A549 (cell line): Measurements from ENCODE around the gene MOSPD3. TPM values are rescaled to one million over a fixed set of nuclear protein-coding genes. Genes with fewer than 3 reads are reported as not detected.
A peak's percentile ranks its signal among the peaks of the same experiment; 100 is the strongest.

Experiments used
- ATAC-seq, 2 experiments: fragments of 200-7000 bp in 1 of 2; fragments of >200 bp in 1 of 2; cut with Nextera tagmentation in 1 of 2; cut with Tn5 transposase in 1 of 2; 3 replicates each; pipeline versions ENCODE4 v1.8.0 to v1.9.1; 2018 to 2020; ENCODE audit warnings: mild to moderate bottlenecking in 1 of 2, moderate library complexity in 1 of 2
- CTCF ChIA-PET: fragments of 300-600 bp; sonication (Branson Sonifier 250); formaldehyde crosslinking; extraction: SDS; loops from one replicate; lab custom pipeline; 2021; ENCODE audit warnings: antibody characterized with exemption, inconsistent platforms; lab: Yijun Ruan, JAX
- POLR2A ChIA-PET: fragments of 350-600 bp; formaldehyde crosslinking; extraction: SDS; loops from one replicate; lab custom pipeline; 2021; ENCODE audit warnings: antibody characterized with exemption, inconsistent platforms; lab: Yijun Ruan, JAX
- DNase-seq, 2 experiments: peaks; one replicate each; pipeline versions ENCODE4 v3.0.0 to v3.0.0-alpha.2; 2011 to 2016; ENCODE audit warnings: low read depth in 1 of 2, low spot score in 1 of 2
- FAIRE-seq: peaks from 2 replicates; lab custom pipeline; 2011; peaks lifted over from hg19 to GRCh38; lab: Jason Lieb, UNC
- H3K27ac ChIP-seq, 2 experiments: fragments of >200 bp; sonication (Bioruptor Twin); formaldehyde crosslinking; 3 replicates each; pipeline ENCODE4 v1.5.1; 2016 to 2017
- H3K4me1 ChIP-seq: fragments of >200 bp; sonication (Bioruptor Twin); formaldehyde crosslinking; 3 replicates; pipeline ENCODE4 v1.6.1; 2016
- H3K4me2 ChIP-seq: fragments of >200 bp; sonication (Bioruptor Twin); formaldehyde crosslinking; 3 replicates; pipeline ENCODE4 v1.6.1; 2016
- H3K4me3 ChIP-seq: fragments of >200 bp; sonication (Bioruptor Twin); formaldehyde crosslinking; 3 replicates; pipeline ENCODE4 v1.5.1; 2016
- H3K9me3 ChIP-seq: fragments of >200 bp; sonication (Bioruptor Twin); formaldehyde crosslinking; 3 replicates; pipeline ENCODE4 v1.6.1; 2016
- CBX8 ChIP-seq: fragments of 200-600 bp; sonication (generic); IDR thresholded peaks from 2 replicates; pipeline ENCODE4 v1.6.1; 2016
- CHD2 ChIP-seq: fragments of 150-350 bp; IDR thresholded peaks from 2 replicates; pipeline ENCODE4 v1.6.1; 2014; ENCODE audit warnings: low read length; ENCODE audit not compliant: partially characterized antibody
- EHF ChIP-seq: fragments of 250-450 bp; sonication (Bioruptor Pico); IDR thresholded peaks from 2 replicates; pipeline ENCODE4 v1.5.0; 2020; ENCODE audit warnings: mild to moderate bottlenecking
- EHMT2 ChIP-seq: fragments of 200-600 bp; sonication (generic); IDR thresholded peaks from 2 replicates; pipeline ENCODE4 v1.6.1; 2016; ENCODE audit warnings: antibody characterized with exemption, low read depth, mild to moderate bottlenecking, moderate library complexity
- ESRRA ChIP-seq: fragments of 150-350 bp; IDR thresholded peaks from 2 replicates; pipeline ENCODE4 v1.6.1; 2014; ENCODE audit warnings: mild to moderate bottlenecking, low read length, borderline replicate concordance
- GATA3 ChIP-seq: IDR thresholded peaks from 2 replicates; pipeline ENCODE4 v1.6.1; 2012; ENCODE audit warnings: borderline replicate concordance
- HOXA7 ChIP-seq: fragments of 250-450 bp; sonication (Bioruptor Pico); IDR thresholded peaks from 2 replicates; pipeline ENCODE4 v1.5.0; 2020; ENCODE audit warnings: mild to moderate bottlenecking, moderate library complexity
- HOXB13 ChIP-seq: fragments of 250-450 bp; sonication (Bioruptor Pico); IDR thresholded peaks from 2 replicates; pipeline ENCODE4 v1.5.0; 2020; ENCODE audit warnings: low read depth, mild to moderate bottlenecking, moderate library complexity
- HOXB5 ChIP-seq: fragments of 250-450 bp; sonication (Bioruptor Pico); IDR thresholded peaks from 2 replicates; pipeline ENCODE4 v1.5.0; 2020; ENCODE audit warnings: mild to moderate bottlenecking, moderate library complexity
- JUN ChIP-seq, 2 experiments: fragments of >200 bp; sonication (Bioruptor Twin); formaldehyde crosslinking; IDR thresholded peaks; 2 replicates in 1 of 2; 3 replicates in 1 of 2; pipeline ENCODE4 v1.6.1; 2016 to 2017
- JUNB ChIP-seq: fragments of >200 bp; sonication (Bioruptor Twin); formaldehyde crosslinking; IDR thresholded peaks from 2 replicates; pipeline ENCODE4 v1.6.1; 2016
- KDM1A ChIP-seq: fragments of 200-600 bp; sonication (generic); IDR thresholded peaks from 2 replicates; pipeline ENCODE4 v1.6.1; 2016; ENCODE audit warnings: low read depth, mild to moderate bottlenecking
- KDM5A ChIP-seq: fragments of 200-600 bp; sonication (generic); IDR thresholded peaks from 2 replicates; pipeline ENCODE4 v1.6.1; 2016; ENCODE audit warnings: antibody characterized with exemption, mild to moderate bottlenecking
- MAFK ChIP-seq: fragments of 450-650 bp; IDR thresholded peaks from 2 replicates; pipeline ENCODE4 v1.6.1; 2014; ENCODE audit not compliant: partially characterized antibody
- NFE2L2 ChIP-seq: fragments of 150-350 bp; conservative IDR thresholded peaks from 2 replicates; pipeline ENCODE4 v1.6.1; 2014; ENCODE audit warnings: low read length
- NPAS2 ChIP-seq: fragments of 250-450 bp; sonication (Bioruptor Pico); IDR thresholded peaks from 2 replicates; pipeline ENCODE4 v1.8.0; 2022; ENCODE audit warnings: mild to moderate bottlenecking, moderate library complexity, borderline replicate concordance
- RAD21 ChIP-seq, 2 experiments: fragments of >200 bp in 1 of 2; sonication (Bioruptor Twin) in 1 of 2; formaldehyde crosslinking in 1 of 2; IDR thresholded peaks in 1 of 2; conservative IDR thresholded peaks in 1 of 2; 2 replicates in 1 of 2; 3 replicates in 1 of 2; pipeline ENCODE4 v1.6.1; 2012 to 2018; ENCODE audit warnings: inconsistent platforms in 1 of 2
- RARB ChIP-seq: fragments of 250-450 bp; sonication (Bioruptor Pico); IDR thresholded peaks from 2 replicates; pipeline ENCODE4 v1.8.0; 2021; ENCODE audit warnings: mild to moderate bottlenecking, moderate library complexity
- RFX5 ChIP-seq: fragments of 450-650 bp; IDR thresholded peaks from 2 replicates; pipeline ENCODE4 v1.7.1; 2014; ENCODE audit warnings: antibody characterized with exemption, mild to moderate bottlenecking, moderate library complexity
- SMC3 ChIP-seq: fragments of >200 bp; sonication (Bioruptor Twin); formaldehyde crosslinking; IDR thresholded peaks from 3 replicates; pipeline ENCODE4 v1.6.1; 2018; ENCODE audit warnings: inconsistent platforms
- SREBF2 ChIP-seq: fragments of 450-650 bp; IDR thresholded peaks from 2 replicates; pipeline ENCODE4 v1.6.1; 2014; ENCODE audit warnings: mild to moderate bottlenecking, moderate library complexity
- TP53 ChIP-seq: fragments of 250-450 bp; sonication (Bioruptor Pico); IDR thresholded peaks from 2 replicates; pipeline ENCODE4 v1.5.0; 2021; ENCODE audit warnings: mild to moderate bottlenecking, moderate library complexity
- USF2 ChIP-seq: fragments of 450-650 bp; IDR thresholded peaks from 2 replicates; pipeline ENCODE4 v1.6.1; 2014; ENCODE audit warnings: antibody characterized with exemption
- ZFP36 ChIP-seq: fragments of 450-650 bp; IDR thresholded peaks from 2 replicates; pipeline ENCODE4 v1.6.1; 2014; ENCODE audit warnings: borderline replicate concordance; ENCODE audit not compliant: partially characterized antibody
- ZNF302 ChIP-seq: fragments of 250-450 bp; sonication (Bioruptor Pico); IDR thresholded peaks from 2 replicates; pipeline ENCODE4 v1.9.0; 2021; ENCODE audit warnings: inconsistent platforms, mild to moderate bottlenecking, moderate library complexity
- WGBS: methylation state at CpG from one replicate; pipeline ENCODE4 v1.1.6; 2017; ENCODE audit errors: missing lambda C conversion rate; 5-methylcytosine and 5-hydroxymethylcytosine counted together
- polyA plus RNA-seq, 4 experiments: library from polyadenylated mRNA; depleted of rRNA in 3 of 4; stranded (reverse); fragments of >200 nt; fragmentation: RNase III in 1 of 4; extraction: RNeasy Plus Mini Kit Qiagen cat#74134 plus additional on column Dnase treatment in 1 of 4; gene quantifications; 2 replicates in 3 of 4; 3 replicates in 1 of 4; pipeline ENCODE4 v1.2.3, GENCODE V29; 2011 to 2017
- TF ChIP-seq, protein P1 (sequence below): IDR thresholded peaks from 2 replicates; pipeline ENCODE4 v1.6.1; 2012
- TF ChIP-seq, protein P2 (sequence below): fragments of 250-450 bp; sonication (Bioruptor Pico); IDR thresholded peaks from 2 replicates; pipeline ENCODE4 v1.5.0; 2021; ENCODE audit warnings: mild to moderate bottlenecking, moderate library complexity, borderline replicate concordance
- TF ChIP-seq, protein P3 (sequence below): IDR thresholded peaks from 2 replicates; pipeline ENCODE4 v1.6.1; 2012; ENCODE audit warnings: low read depth, borderline replicate concordance
- TF ChIP-seq, protein P4 (sequence below): fragments of >200 bp; sonication (Bioruptor Twin); formaldehyde crosslinking; IDR thresholded peaks from 3 replicates; pipeline ENCODE4 v1.5.1; 2016
- TF ChIP-seq, protein P5 (sequence below): fragments of 150-350 bp; IDR thresholded peaks from 2 replicates; pipeline ENCODE4 v1.6.1; 2014; ENCODE audit warnings: low read depth, mild to moderate bottlenecking, low read length

The MOSPD3 gene
- polyA plus RNA-seq, 2 of the 4 experiments (the other 2 are of a cell fraction) = 6.1 to 14.8 TPM

DNA sequence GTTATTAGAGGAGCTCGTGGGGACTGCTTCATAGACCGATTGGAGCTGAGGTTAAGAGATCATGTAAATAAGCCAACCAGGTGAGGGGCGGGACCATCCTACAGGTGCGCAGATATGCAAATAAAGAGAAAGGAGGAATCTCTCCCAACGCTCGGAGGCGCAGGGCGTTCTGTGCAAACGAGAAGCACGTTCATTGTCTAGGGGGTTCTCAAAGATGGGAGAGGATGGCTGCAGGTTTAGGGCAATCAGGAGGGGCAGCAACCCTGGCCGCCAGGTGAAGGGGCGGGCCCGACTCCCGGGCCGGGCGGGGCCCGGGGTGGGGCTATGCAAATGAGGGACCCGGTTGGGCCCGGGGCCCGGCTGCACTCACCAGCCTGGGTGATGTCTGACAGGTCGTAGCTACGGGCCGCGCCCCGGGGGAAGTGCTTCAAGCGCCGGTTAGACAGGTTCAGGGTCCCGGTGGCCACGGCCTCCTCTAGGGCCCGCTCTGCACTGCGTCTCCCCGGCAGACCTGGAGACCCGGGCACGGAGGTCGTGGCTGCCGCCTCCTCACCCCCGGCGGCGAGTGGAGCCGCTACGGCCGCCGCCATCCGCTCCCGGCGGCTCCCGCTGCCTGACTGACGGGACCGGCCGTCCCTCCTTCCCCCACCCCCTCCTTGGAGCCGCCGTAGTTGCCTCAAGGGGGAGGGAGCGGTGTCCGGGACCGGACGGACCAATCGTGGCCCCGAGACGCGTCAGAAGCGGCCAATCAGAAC, 26.7 kb upstream of the MOSPD3 start, which contains the start of gene LRCH4 (continued):
- TF ChIP-seq KDM5A (no peak), TP53 (CRISPR knock-in tag) (peak; percentile 5; the same call in 1 of the 2 replicates)
- TF ChIP-seq, all 56 proteins: peak for 12

DNA sequence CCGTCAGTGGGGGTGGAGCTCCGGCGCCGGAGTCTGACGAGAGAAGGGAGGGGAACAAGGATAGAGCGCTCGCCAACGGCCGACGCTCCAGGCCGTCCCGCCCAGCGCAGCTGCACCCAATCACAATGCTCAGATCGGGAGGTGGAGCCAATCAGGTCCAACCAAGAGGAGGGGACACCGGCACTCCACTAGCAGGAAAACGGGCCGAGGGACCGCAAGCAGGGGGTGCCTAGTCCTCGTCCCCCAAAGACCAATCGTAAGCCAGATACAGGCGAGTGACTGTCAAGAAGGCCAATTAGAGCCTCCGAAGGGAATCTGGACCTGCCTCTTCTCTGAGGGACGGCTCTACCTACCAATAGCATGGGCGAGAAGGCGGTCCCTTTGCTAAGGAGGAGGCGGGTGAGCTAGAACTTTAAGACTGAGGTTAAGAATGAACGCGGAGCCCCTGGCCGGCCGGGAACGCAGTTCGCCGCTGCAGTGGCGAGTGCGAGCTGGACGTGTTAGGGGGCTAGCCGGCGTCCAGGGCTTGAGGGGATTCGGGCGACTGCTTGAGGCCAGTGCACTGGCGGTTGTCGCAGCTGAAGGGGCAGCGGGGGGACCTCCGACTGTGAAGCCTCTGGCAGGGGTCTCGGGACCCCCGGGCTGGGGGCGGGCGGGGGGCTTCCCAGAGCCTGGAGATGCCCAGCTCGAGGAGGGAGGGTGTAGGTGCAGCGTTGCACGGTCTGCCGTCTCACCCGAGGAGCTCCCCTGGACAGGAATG, 25.9 kb upstream of the MOSPD3 start, which contains the start of gene FBXO24:
Gene FBXO24, plus strand, starts transcription at position 63 of the 760 bp plus-strand sequence. Its CDS starts 298 bp downstream, at position 361.
- POLR2A ChIA-PET = interaction anchor here (0.5 to 2.4 kb wide), 38 partner anchors 10 to 558 kb away, joined by 3 to 28 read pairs (median 4); partner anchors contain the start of genes AGFG2, GNB2, MEPCE and MOSPD3
- TF ChIP-seq CBX8 (no peak), MAFK (no peak), ESRRA (no peak), JUN (IDR thresholded peaks at IDR 0.05) (peak in 1 of 2 experiments; percentile 53; a peak in 2 of 5 replicates), GATA3 (no peak), JUNB (no peak), ZNF302 (CRISPR knock-in tag) (no peak), SMC3 (no peak), EHF (CRISPR knock-in tag) (no peak), RAD21 (conservative IDR thresholded peaks at IDR 0.05 in 1 of 2, IDR thresholded peaks at IDR 0.05 in 1 of 2) (no peak), RARB (CRISPR knock-in tag) (no peak), KDM1A (no peak), NPAS2 (CRISPR knock-in tag) (no peak), HOXA7 (no peak), ZFP36 (no peak), CHD2 (peak; percentile 41), RFX5 (peak; percentile 83), USF2 (no peak), NFE2L2 (no peak), SREBF2 (no peak), HOXB5 (CRISPR knock-in tag) (no peak), EHMT2 (no peak), HOXB13 (CRISPR knock-in tag) (no peak)
- TF ChIP-seq, protein P1, sequence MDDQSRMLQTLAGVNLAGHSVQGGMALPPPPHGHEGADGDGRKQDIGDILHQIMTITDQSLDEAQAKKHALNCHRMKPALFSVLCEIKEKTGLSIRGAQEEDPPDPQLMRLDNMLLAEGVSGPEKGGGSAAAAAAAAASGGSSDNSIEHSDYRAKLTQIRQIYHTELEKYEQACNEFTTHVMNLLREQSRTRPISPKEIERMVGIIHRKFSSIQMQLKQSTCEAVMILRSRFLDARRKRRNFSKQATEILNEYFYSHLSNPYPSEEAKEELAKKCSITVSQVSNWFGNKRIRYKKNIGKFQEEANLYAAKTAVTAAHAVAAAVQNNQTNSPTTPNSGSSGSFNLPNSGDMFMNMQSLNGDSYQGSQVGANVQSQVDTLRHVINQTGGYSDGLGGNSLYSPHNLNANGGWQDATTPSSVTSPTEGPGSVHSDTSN = peak; percentile 100
- TF ChIP-seq, protein P2, sequence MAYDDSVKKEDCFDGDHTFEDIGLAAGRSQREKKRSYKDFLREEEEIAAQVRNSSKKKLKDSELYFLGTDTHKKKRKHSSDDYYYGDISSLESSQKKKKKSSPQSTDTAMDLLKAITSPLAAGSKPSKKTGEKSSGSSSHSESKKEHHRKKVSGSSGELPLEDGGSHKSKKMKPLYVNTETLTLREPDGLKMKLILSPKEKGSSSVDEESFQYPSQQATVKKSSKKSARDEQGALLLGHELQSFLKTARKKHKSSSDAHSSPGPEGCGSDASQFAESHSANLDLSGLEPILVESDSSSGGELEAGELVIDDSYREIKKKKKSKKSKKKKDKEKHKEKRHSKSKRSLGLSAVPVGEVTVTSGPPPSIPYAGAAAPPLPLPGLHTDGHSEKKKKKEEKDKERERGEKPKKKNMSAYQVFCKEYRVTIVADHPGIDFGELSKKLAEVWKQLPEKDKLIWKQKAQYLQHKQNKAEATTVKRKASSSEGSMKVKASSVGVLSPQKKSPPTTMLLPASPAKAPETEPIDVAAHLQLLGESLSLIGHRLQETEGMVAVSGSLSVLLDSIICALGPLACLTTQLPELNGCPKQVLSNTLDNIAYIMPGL (CRISPR knock-in tag) = no peak
- TF ChIP-seq, protein P3, sequence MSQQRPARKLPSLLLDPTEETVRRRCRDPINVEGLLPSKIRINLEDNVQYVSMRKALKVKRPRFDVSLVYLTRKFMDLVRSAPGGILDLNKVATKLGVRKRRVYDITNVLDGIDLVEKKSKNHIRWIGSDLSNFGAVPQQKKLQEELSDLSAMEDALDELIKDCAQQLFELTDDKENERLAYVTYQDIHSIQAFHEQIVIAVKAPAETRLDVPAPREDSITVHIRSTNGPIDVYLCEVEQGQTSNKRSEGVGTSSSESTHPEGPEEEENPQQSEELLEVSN = 0 out of 2 replicates have a peak, but pooled peaks have one; percentile 43
- TF ChIP-seq, protein P4, sequence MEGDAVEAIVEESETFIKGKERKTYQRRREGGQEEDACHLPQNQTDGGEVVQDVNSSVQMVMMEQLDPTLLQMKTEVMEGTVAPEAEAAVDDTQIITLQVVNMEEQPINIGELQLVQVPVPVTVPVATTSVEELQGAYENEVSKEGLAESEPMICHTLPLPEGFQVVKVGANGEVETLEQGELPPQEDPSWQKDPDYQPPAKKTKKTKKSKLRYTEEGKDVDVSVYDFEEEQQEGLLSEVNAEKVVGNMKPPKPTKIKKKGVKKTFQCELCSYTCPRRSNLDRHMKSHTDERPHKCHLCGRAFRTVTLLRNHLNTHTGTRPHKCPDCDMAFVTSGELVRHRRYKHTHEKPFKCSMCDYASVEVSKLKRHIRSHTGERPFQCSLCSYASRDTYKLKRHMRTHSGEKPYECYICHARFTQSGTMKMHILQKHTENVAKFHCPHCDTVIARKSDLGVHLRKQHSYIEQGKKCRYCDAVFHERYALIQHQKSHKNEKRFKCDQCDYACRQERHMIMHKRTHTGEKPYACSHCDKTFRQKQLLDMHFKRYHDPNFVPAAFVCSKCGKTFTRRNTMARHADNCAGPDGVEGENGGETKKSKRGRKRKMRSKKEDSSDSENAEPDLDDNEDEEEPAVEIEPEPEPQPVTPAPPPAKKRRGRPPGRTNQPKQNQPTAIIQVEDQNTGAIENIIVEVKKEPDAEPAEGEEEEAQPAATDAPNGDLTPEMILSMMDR = no peak
- TF ChIP-seq, protein P5, sequence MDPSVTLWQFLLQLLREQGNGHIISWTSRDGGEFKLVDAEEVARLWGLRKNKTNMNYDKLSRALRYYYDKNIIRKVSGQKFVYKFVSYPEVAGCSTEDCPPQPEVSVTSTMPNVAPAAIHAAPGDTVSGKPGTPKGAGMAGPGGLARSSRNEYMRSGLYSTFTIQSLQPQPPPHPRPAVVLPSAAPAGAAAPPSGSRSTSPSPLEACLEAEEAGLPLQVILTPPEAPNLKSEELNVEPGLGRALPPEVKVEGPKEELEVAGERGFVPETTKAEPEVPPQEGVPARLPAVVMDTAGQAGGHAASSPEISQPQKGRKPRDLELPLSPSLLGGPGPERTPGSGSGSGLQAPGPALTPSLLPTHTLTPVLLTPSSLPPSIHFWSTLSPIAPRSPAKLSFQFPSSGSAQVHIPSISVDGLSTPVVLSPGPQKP = no peak

More for the DNA sequence above, 25.9 kb upstream of the MOSPD3 start, which contains the start of gene FBXO24:
- CTCF ChIA-PET = interaction anchor here (0.9 to 10.1 kb wide), 12 partner anchors 8 to 139 kb away, joined by 3 to 135 read pairs (median 4); partner anchors contain the start of gene POP7
- DNase-seq = peak; percentile 100
- peak; percentile 99 for FAIRE-seq
- H3K27ac ChIP-seq = peak within 1 kb of the TSS; percentile 95 to 99
- H3K4me2 ChIP-seq = peak within 1 kb of the TSS; percentile 96
- ATAC-seq = peak; percentile 88 to 95
- 2% methylated on average over 34 of the region's 53 CpGs for WGBS
- peak within 1 kb of the TSS; percentile 99 for H3K4me3 ChIP-seq
- peaks cover 15% of the 10 kb centered on the region for H3K4me1 ChIP-seq
- no peaks in the 10 kb centered on the region for H3K9me3 ChIP-seq
